ENCODE results near the gene NEDD9.

The NEDD9 gene

GRCh38 chr6:11236076-11236750, 3.7 kb upstream of the NEDD9 start:
- Mint-ChIP-seq H3K36me3 (ENCODE audit: low read depth) (no peaks in the 10 kb centered on the region), H3K4me1 (peaks cover 59% of the 10 kb centered on the region), H3K9me3 (peaks cover 4% of the 10 kb centered on the region), H3K27ac (peak overlapping the region; percentile 12), H3K27me3 (ENCODE audit: low read depth, poor library complexity) (no peaks in the 10 kb centered on the region), H3K4me3 (no peak overlapping the region)
- DNase-seq = no peak
- no peak for TF ChIP-seq CTCF (IDR thresholded peaks at IDR 0.05)

- Mint-ChIP-seq H3K4me1 (peaks cover 65% of the 10 kb centered on the region), H3K27ac (no peak overlapping the region), H3K27me3 (ENCODE audit: low read depth, poor library complexity) (no peaks in the 10 kb centered on the region), H3K9me3 (peaks cover 4% of the 10 kb centered on the region), H3K36me3 (ENCODE audit: low read depth) (no peaks in the 10 kb centered on the region), H3K4me3 (no peak overlapping the region)
- no peak for TF ChIP-seq CTCF (IDR thresholded peaks at IDR 0.05)
- no peak for DNase-seq
Observed at GRCh38 chr6:11235062-11235461, 2.6 kb upstream of the NEDD9 start.

- H3K9me3 Mint-ChIP-seq = peaks cover 4% of the 10 kb centered on the region
- peaks cover 76% of the 10 kb centered on the region for H3K4me1 Mint-ChIP-seq
- no peaks in the 10 kb centered on the region for H3K27me3 Mint-ChIP-seq (ENCODE audit: low read depth, poor library complexity)
- no peak for TF ChIP-seq CTCF (IDR thresholded peaks at IDR 0.05)
- H3K27ac Mint-ChIP-seq = peak overlapping the region; percentile 97
- peak overlapping the region; percentile 90 for H3K4me3 Mint-ChIP-seq
- no peak for DNase-seq
- no peaks in the 10 kb centered on the region for H3K36me3 Mint-ChIP-seq (ENCODE audit: low read depth)
Observed at GRCh38 chr6:11233673-11234573, 1.5 kb upstream of the NEDD9 start.

GRCh38 chr6:11232770-11233626, 530 bp upstream of the NEDD9 start:
- peak overlapping the region; percentile 97 for H3K27ac Mint-ChIP-seq
- no peaks in the 10 kb centered on the region for H3K9me3 Mint-ChIP-seq
- H3K4me3 Mint-ChIP-seq = peak overlapping the region; percentile 90
- no peaks in the 10 kb centered on the region for H3K36me3 Mint-ChIP-seq (ENCODE audit: low read depth)
- no peaks in the 10 kb centered on the region for H3K27me3 Mint-ChIP-seq (ENCODE audit: low read depth, poor library complexity)
- H3K4me1 Mint-ChIP-seq = peaks cover 85% of the 10 kb centered on the region
- peak; percentile 19 for DNase-seq
- TF ChIP-seq CTCF (IDR thresholded peaks at IDR 0.05) = no peak

- Mint-ChIP-seq H3K27me3 (ENCODE audit: low read depth, poor library complexity) (no peaks in the 10 kb centered on the region), H3K4me1 (peaks cover 85% of the 10 kb centered on the region), H3K27ac (peak overlapping the region; percentile 97), H3K4me3 (peak overlapping the region; percentile 90), H3K9me3 (no peaks in the 10 kb centered on the region), H3K36me3 (ENCODE audit: low read depth) (no peaks in the 10 kb centered on the region)
- TF ChIP-seq CTCF (IDR thresholded peaks at IDR 0.05) = no peak
- peak; percentile 60 for DNase-seq
Observed at GRCh38 chr6:11231564-11232192, 790 bp downstream of the NEDD9 start.
